ENCODE data around the gene BBS2.
A peak's percentile ranks its signal among the peaks of the same experiment; 100 is the strongest.

Gene BBS2

GRCh38 chr16:56559109-56559508 is 39.3 kb upstream of the BBS2 start:
- Histone ChIP-seq H3K4me3 (ENCODE audit: low read depth, low read length) (no peak overlapping the region), H3K27ac (no peak overlapping the region), H3K79me2 (no peaks in the 10 kb centered on the region), H3K4me1 (no peaks in the 10 kb centered on the region), H3K9me3 (ENCODE audit: control insufficient read depth, low read length) (no peaks in the 10 kb centered on the region), H2AFZ (no peak overlapping the region), H3K36me3 (ENCODE audit: control insufficient read depth, insufficient read depth, low read length) (no peaks in the 10 kb centered on the region), H3K27me3 (ENCODE audit: control insufficient read depth, insufficient read depth, low read length) (no peaks in the 10 kb centered on the region), H3K9ac (no peak overlapping the region), H3K4me2 (ENCODE audit: low read length) (no peak overlapping the region)
- TF ChIP-seq CTCF (IDR thresholded peaks at IDR 0.05): no peak

- H3K27me3 ChIP-seq (ENCODE audit: control insufficient read depth, insufficient read depth, low read length): no peaks in the 10 kb centered on the region
- no peaks in the 10 kb centered on the region for H3K79me2 ChIP-seq
- H2AFZ ChIP-seq: no peak overlapping the region
- no peak overlapping the region for H3K27ac ChIP-seq
- H3K4me1 ChIP-seq: no peaks in the 10 kb centered on the region
- no peak for TF ChIP-seq CTCF (IDR thresholded peaks at IDR 0.05)
- no peak overlapping the region for H3K4me3 ChIP-seq (ENCODE audit: low read depth, low read length)
- no peak overlapping the region for H3K9ac ChIP-seq
- H3K4me2 ChIP-seq (ENCODE audit: low read length): no peak overlapping the region
- no peaks in the 10 kb centered on the region for H3K9me3 ChIP-seq (ENCODE audit: control insufficient read depth, low read length)
- no peaks in the 10 kb centered on the region for H3K36me3 ChIP-seq (ENCODE audit: control insufficient read depth, insufficient read depth, low read length)
These were observed 38.4 kb upstream of the BBS2 start for GRCh38 chr16:56558024-56558747.

GRCh38 chr16:56554441-56554840 is 34.6 kb upstream of the BBS2 start:
- no peak overlapping the region for H3K4me2 ChIP-seq (ENCODE audit: low read length)
- no peak overlapping the region for H3K27ac ChIP-seq
- H3K79me2 ChIP-seq: no peaks in the 10 kb centered on the region
- no peak overlapping the region for H3K4me3 ChIP-seq (ENCODE audit: low read depth, low read length)
- no peaks in the 10 kb centered on the region for H3K9me3 ChIP-seq (ENCODE audit: control insufficient read depth, low read length)
- no peaks in the 10 kb centered on the region for H3K4me1 ChIP-seq
- no peaks in the 10 kb centered on the region for H3K27me3 ChIP-seq (ENCODE audit: control insufficient read depth, insufficient read depth, low read length)
- H2AFZ ChIP-seq: no peak overlapping the region
- TF ChIP-seq CTCF (IDR thresholded peaks at IDR 0.05): no peak
- no peak overlapping the region for H3K9ac ChIP-seq
- no peaks in the 10 kb centered on the region for H3K36me3 ChIP-seq (ENCODE audit: control insufficient read depth, insufficient read depth, low read length)

GRCh38 chr16:56551796-56552738 is 32.2 kb upstream of the BBS2 start:
- H3K9me3 ChIP-seq (ENCODE audit: control insufficient read depth, low read length): no peaks in the 10 kb centered on the region
- H3K27ac ChIP-seq: no peak overlapping the region
- peaks cover 4% of the 10 kb centered on the region for H3K4me1 ChIP-seq
- TF ChIP-seq CTCF (IDR thresholded peaks at IDR 0.05): no peak
- no peak overlapping the region for H3K4me2 ChIP-seq (ENCODE audit: low read length)
- H3K79me2 ChIP-seq: no peaks in the 10 kb centered on the region
- no peaks in the 10 kb centered on the region for H3K36me3 ChIP-seq (ENCODE audit: control insufficient read depth, insufficient read depth, low read length)
- H3K4me3 ChIP-seq (ENCODE audit: low read depth, low read length): no peak overlapping the region
- peak overlapping the region; percentile 51 for H2AFZ ChIP-seq
- H3K27me3 ChIP-seq (ENCODE audit: control insufficient read depth, insufficient read depth, low read length): no peaks in the 10 kb centered on the region
- H3K9ac ChIP-seq: no peak overlapping the region
